Iris pigment epithelial cell (primary cell): ENCODE data around the gene TNIK.
"Not testable (repeated sequence)": the region's sequence is repeated elsewhere in the genome, so short reads cannot be mapped to it uniquely, and the experiment has no call there.

Source experiments
- DNase-seq: peaks from one replicate; pipeline ENCODE4 v3.0.0-alpha.2; 2011; ENCODE audit warnings: low read depth

Gene TNIK

DNA sequence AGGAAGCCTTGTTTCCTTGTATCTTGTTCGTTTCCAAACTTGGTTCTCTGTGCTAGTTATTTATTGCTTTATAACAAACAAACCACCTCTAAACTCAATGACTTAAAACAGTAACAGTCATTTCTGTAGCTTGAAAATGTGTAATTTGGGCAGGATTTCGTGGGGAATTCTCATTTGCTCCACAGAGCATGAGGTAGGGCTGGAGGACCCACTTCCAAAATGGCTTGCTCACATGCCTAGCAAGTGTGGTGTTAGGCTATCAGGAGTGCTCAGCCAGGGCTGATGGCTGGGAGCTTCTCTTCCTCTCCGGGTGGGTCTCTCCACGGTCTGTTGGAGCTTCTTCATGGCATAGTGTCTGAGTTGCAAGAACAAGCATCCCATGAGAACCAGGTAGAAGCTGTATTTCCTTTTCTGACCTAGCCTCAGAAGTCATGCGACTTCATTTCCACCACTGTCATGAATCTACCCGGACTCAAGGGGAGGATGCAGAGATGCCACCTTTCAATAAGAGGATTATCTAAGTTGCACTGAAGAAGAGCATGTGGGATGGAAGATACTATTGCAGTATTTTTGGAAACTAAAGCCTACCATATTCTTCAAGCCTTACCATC lies 8.2 kb upstream of the TNIK start:
- no peak for DNase-seq

DNA sequence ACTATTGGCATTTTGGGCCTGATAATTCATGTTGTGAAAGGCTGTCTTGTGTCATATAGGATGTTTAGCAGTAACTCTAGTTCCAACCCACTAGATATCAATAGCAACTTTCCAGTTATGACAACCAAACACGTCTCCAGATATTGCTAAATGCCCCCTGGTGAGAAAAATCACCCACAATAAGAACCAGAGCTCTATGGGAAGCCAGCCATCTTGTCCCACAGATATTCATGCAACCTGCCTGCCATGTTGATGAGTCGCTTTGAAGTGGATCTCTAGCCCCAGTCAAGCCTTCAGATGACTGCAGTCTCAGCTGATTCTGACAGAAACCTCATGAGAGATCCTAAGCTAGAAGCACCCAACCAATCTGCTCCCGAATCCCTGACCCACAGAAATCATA lies 5.6 kb upstream of the TNIK start:
- DNase-seq: no peak

- DNase-seq: no peak
Measured at GRCh38 chr3:171464462-171464861, 4.3 kb upstream of the TNIK start.

DNA sequence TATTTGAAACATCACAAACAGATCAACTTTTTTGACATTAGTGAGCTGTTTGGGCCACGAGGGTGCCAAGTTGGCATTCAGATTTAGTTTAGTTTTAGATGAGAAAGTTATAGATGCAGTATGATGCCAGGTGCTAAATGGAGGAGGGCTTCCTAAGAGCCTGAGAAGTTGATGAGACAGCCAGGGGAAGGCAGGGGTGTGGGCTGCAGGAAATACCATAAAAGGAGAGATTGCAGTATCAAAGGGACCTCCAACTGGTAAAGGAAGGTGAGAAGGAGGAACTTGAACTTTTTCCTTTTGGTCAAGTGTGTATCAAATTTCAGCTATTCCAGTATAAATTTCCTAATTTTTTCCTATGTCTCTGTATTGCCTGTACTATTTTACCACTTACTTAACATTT lies 2.0 kb upstream of the TNIK start:
- DNase-seq: no peak

- no peak for DNase-seq
Measured at GRCh38 chr3:171461525-171461917, 1.3 kb upstream of the TNIK start.

GRCh38 chr3:171460725-171461524 lies 720 bp upstream of the TNIK start:
- peak; percentile 72 for DNase-seq

- peak; percentile 37 for DNase-seq
Measured at GRCh38 chr3:171459137-171459941, 866 bp downstream of the TNIK start.

- no peak for DNase-seq
Measured at GRCh38 chr3:171458864-171459136, 1.4 kb downstream of the TNIK start.

DNA sequence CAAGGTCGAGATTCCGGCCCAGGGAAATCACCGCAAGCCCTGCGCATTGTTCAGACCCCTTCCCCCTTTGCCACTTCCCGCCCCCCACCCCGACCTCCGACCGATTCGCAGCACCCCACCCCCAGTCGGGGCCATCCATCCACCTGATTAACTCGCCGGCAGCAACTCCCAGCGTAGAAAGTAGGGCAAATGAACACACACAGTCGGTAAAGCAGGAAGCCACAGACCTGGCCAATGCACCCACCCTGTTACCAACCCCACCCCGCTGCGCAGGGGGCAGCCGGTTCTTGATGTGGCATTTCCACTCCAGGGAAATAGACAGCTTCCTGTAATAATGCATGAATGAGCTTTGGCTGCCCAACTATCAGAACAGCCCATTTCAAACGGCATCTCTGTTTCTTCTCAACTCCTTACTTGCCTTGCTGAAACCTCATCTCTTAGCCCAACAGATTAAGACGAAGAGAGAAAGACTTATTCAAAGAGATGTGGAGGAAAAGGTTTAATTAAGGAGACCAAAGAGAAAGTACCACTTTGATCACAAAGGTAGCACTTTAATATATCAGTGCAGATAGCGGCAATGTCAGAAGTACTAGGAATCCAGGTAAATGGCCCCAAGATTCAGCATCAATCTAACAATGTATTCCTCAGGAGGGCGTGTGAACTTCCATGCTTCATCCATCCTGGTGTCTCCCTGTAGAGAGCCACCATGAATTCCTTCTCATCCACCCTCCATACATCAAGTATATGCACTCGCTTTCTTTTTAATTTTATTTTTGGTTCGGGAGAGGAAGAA lies 1.9 kb downstream of the TNIK start:
- no peak for DNase-seq

DNA sequence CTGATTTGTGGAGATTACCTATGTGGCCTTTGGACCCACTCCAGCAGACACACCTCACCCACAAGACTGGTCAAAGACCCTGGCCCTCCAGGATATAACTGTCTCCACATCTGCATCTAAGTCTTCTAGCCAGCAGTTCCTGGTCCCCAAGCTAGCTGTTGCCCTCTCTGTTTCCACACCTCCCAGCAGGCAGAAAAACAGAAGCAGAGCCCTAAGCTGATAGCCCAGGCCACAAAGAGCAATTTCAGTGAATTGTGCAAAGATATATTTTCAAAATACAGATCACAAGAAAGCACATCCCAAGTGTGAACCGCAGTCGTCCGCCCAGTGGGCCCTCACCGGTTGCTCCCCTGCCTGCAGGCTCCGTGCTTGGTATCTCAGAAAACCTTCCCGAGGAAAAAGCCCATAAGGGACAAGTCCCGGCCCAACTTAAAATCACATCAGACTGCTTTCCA lies 2.6 kb downstream of the TNIK start:
- no peak for DNase-seq

GRCh38 chr3:171456765-171457606 lies 3.2 kb downstream of the TNIK start:
- no peak for DNase-seq

DNA sequence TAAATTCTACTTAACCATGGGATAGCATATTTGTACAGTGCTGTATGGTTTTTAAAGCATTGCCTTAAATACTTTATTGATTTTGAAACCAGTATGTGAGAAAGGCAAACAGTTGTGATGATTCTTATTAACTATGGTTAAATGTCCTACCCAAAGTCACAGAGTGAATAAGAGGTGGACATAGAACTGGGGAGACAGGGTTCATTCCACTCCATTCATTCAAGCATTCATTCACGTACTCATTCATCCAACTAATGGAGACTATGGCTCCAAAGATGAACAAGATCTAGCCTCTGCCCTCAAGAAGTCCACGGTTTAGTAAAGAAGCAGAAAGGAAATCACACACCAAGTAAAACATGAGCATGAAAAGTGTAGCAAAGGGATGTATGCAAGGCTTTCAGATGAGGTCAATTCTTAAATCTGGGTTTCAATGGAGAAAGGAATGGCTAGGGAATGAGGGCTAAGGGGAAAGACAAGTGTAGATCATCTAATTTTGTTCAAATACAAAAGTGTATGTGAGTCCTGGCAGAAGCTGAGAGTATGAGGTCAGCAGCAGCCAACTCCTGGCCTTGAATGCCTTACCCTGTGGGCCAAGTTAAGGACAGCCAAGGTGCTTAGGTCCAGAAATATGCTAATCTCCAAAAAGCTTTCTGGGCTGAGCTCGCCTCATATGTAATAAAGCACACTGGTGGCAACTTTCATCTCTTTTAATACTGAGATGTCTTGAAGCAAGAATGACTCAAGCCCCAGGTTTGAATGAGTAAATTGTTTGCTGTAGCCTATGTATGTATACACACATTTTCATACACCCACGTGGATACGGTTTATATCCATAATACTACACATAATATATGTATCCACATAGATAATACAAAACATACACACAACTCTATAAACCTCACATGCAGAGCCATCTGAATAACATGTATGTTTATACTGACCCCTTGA lies 4.3 kb downstream of the TNIK start:
- no peak for DNase-seq

- no peak for DNase-seq
Measured at GRCh38 chr3:171454041-171454440, 6.2 kb downstream of the TNIK start.

- DNase-seq: peak; percentile 21
Measured at GRCh38 chr3:171453180-171453886, 6.9 kb downstream of the TNIK start.

GRCh38 chr3:171452328-171452727 lies 7.9 kb downstream of the TNIK start:
- no peak for DNase-seq

DNA sequence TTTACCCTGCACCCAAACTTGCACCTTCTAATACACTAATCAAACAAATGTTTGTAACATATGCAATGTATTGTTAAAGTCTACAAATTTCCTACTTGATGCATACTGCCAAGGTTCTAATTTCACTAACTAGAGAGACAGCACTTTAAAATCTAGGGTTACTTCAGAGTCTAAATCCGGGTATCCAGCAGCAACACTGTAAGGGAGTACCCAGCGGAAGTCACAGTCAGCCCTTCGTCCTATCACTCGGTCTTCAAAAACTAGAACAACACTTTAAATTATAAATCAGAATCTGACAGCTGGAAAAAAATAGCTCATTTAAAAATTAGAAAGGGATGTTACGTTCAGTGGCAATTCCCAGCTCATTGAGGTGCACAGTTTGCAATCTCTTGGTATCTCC lies 8.3 kb downstream of the TNIK start:
- DNase-seq: no peak

DNA sequence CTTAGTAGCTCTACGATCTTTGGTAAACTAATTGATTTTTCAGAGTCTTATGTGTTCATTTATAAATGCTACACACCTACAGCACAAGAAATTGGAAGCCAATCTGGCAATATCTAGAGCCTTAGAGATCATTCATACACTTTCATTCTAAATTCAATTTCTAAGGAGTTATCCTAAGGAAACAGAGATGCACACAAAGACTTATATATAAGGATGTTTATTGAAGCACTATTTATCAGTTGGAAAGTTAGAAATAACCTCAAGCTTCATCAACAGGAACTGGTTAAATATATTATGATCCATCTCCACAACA lies 12.7 kb downstream of the TNIK start:
- DNase-seq: not testable (repeated sequence)

- peak; percentile 61 for DNase-seq
Measured at GRCh38 chr3:171446801-171447578, 13.2 kb downstream of the TNIK start.

GRCh38 chr3:171446301-171446700 lies 13.9 kb downstream of the TNIK start:
- DNase-seq: no peak
